Activated naive CD8-positive, alpha-beta T cell treated with anti-CD3 and anti-CD28 coated beads for 36 hours (primary cell): ENCODE measurements around the gene HES4. TPM values are rescaled to one million over a fixed set of nuclear protein-coding genes. Genes with fewer than 3 reads are reported as not detected.
"Not testable (repeated sequence)": the region's sequence is repeated elsewhere in the genome, so short reads cannot be mapped to it uniquely, and the experiment has no call there.

Experiments used
- DNase-seq: peaks from one replicate; pipeline ENCODE4 v3.0.0; 2021
- H3K27ac Mint-ChIP-seq: one replicate; pipeline ENCODE4 v1.8.0; 2022; ENCODE audit warnings: mild to moderate bottlenecking, moderate library complexity, mixed read lengths
- H3K27me3 Mint-ChIP-seq: one replicate; pipeline ENCODE4 v1.8.0; 2022; ENCODE audit warnings: mild to moderate bottlenecking, mixed read lengths
- H3K36me3 Mint-ChIP-seq: one replicate; pipeline ENCODE4 v1.8.0; 2021; ENCODE audit warnings: mild to moderate bottlenecking, mixed read lengths
- H3K4me1 Mint-ChIP-seq: one replicate; pipeline ENCODE4 v1.8.0; 2021; ENCODE audit warnings: mixed read lengths
- H3K4me3 Mint-ChIP-seq: one replicate; pipeline ENCODE4 v1.8.0; 2022; ENCODE audit warnings: mild to moderate bottlenecking, moderate library complexity, mixed read lengths
- H3K9me3 Mint-ChIP-seq: one replicate; pipeline ENCODE4 v1.8.0; 2022; ENCODE audit warnings: mixed read lengths
- total RNA-seq, 2 experiments: library from RNA; stranded (reverse); gene quantifications; one replicate each; pipeline ENCODE4 v1.2.3, GENCODE V29; 2021

HES4 gene
- total RNA-seq, 2 experiments from 2014 or later: 0.93 to 1.1 TPM

DNA sequence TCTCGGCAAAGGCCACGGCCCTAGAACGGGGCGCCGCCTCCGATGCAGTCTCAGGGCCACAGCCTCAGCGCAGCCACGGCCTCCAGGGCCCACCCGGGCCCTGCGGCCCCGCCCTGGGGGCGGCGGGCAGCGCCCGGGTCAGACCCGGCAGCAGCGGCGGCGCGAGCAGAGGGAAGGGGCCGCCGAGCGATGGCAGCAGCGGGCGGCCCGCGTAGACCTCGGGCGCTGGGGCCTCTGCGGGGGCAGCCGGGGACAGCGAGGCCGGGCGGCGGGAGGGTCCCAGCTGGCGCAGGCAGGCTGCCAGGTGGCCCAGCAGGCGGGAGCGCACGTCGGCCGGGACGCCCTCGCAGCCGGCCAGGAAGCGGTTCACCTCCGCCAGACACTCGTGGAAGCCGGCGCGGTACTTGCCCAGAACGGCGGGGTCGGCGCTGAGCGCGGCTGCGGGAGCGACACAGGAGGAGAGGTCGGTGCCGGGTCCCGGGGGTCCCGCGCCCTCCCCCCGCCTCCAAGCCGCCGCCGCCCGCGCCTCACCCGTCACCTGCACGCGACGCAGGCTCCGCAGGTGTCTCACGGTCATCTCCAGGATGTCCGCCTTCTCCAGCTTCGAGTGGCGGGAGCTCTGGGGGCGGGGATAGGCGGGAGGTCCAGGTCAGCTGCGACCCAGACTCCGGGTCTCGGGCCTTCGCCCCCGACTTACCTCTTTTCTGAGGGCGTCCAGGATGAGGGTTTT lies 737 bp downstream of the HES4 start:
- Mint-ChIP-seq H3K36me3 (no peaks in the 10 kb centered on the region), H3K4me3 (no peak overlapping the region), H3K27ac (no peak overlapping the region), H3K9me3 (no peaks in the 10 kb centered on the region), H3K27me3 (peaks cover 61% of the 10 kb centered on the region), H3K4me1 (peaks cover 5% of the 10 kb centered on the region)
- DNase-seq: no peak

- H3K27ac Mint-ChIP-seq: no peak overlapping the region
- no peak overlapping the region for H3K4me3 Mint-ChIP-seq
- peaks cover 5% of the 10 kb centered on the region for H3K4me1 Mint-ChIP-seq
- DNase-seq: no peak
- H3K36me3 Mint-ChIP-seq: no peaks in the 10 kb centered on the region
- H3K9me3 Mint-ChIP-seq: no peaks in the 10 kb centered on the region
- peaks cover 56% of the 10 kb centered on the region for H3K27me3 Mint-ChIP-seq
Measured at GRCh38 chr1:998745-998994, 1.2 kb downstream of the HES4 start.

- H3K9me3 Mint-ChIP-seq: no peaks in the 10 kb centered on the region
- DNase-seq: no peak
- peaks cover 5% of the 10 kb centered on the region for H3K4me1 Mint-ChIP-seq
- H3K36me3 Mint-ChIP-seq: no peaks in the 10 kb centered on the region
- no peak overlapping the region for H3K4me3 Mint-ChIP-seq
- no peak overlapping the region for H3K27ac Mint-ChIP-seq
- H3K27me3 Mint-ChIP-seq: peaks cover 52% of the 10 kb centered on the region
Measured at GRCh38 chr1:997993-998744, 1.7 kb downstream of the HES4 start.

DNA sequence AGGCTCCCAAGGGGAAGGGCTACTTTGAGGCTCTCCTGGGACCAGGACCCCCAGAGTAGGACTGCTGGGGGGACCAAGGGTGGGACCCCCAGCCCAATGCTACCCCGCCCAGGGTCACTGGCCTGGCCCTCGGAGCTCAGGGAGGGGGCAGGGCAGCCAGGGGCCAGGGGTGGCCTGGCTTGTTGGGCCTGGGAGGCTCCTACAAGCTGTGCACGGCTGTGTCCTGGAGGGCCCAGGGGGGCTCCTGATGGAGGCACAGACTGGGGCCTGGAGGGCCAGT lies 2.2 kb downstream of the HES4 start:
- Mint-ChIP-seq H3K36me3 (no peaks in the 10 kb centered on the region), H3K27ac (no peak overlapping the region), H3K4me1 (peaks cover 6% of the 10 kb centered on the region), H3K4me3 (no peak overlapping the region), H3K9me3 (peaks cover 1% of the 10 kb centered on the region), H3K27me3 (peaks cover 46% of the 10 kb centered on the region)
- no peak for DNase-seq

DNA sequence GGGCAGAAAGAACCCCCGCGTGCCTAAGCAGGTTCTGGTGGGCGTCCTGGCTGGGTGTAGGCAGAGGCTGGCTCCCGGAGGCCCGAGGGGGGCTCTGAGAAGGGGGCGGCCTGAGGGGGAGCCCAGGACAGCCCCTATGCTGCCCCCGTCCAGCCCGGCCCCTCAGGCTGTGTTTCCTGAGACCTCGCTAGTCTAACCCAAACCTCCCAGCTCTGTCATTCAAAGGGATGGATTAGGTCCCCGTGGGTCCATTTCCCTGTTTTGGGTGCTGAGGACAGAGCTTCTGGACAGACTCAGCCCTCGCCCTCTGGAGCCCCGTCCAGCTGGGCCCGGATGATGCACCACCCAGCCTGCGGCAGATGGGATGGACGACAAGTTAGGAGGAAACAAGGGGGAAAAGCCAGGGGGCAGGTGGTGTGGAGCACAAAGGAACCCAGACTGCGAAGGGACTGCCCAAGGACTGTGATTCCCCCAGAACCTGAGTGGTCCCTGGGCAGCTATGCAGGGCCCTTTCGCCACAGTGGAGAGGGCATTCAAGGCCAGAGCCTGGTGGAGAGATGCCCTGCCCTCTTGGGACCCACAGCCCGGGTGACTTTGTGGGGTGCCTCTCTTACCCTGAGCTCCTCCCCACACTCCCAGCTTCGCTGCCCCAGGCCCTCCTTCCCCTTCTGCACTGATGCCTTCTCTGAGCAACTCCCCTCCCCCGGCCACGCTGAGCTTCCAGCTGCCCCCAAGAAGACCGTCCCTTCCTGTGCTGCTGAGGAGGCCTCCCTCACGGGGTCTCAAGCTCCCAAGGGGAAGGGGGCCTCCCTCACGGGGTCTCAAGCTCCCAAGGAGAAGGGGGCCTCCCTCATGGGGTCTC lies 2.8 kb downstream of the HES4 start:
- H3K4me3 Mint-ChIP-seq: no peak overlapping the region
- H3K4me1 Mint-ChIP-seq: peaks cover 9% of the 10 kb centered on the region

DNA sequence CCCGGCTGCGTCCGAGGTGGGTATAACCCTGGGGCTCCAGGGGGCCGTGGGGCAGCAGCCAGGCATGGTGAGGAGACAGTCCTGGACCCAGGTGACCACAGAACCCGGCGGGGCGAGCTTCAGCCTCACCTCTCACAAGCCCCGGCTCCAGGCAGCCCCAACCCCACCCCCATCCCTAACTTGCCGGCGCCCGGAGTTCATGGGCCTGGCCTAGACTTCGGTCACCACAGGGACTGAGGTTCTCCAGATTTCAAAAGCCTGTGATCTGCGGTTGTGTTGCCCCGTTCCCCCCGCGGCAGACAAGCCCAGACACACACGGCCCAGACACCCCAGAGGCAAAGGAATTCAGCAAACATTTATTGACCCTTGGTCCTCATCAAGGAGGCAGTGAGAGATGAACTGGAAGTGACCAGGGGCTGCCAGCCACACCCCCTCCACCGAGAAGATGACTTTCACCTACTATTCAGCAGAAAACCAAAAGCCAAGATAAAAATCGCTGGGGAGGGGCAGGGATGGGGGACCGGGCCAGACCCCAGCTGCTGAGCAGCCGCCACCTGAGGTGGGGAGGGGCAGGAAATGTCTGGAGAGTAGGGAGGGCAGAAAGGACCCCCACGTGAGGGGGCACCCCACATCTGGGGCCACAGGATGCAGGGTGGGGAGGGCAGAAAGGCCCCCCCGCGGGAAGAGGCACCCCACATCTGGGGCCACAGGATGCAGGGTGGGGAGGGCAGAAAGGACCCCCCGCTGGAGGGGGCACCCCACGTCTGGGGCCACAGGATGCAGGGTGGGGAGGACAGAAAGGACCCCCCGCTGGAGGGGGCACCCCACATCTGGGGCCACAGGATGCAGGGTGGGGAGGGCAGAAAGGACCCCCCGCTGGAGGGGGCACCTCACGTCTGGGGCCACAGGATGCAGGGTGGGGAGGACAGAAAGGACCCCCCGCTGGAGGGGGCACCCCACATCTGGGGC lies 3.9 kb downstream of the HES4 start:
- peaks cover 4% of the 10 kb centered on the region for H3K9me3 Mint-ChIP-seq
- H3K4me3 Mint-ChIP-seq: no peak overlapping the region
- DNase-seq: no peak
- peaks cover 14% of the 10 kb centered on the region for H3K4me1 Mint-ChIP-seq
- no peaks in the 10 kb centered on the region for H3K36me3 Mint-ChIP-seq
- no peak overlapping the region for H3K27ac Mint-ChIP-seq
- H3K27me3 Mint-ChIP-seq: peaks cover 34% of the 10 kb centered on the region

More for the DNA sequence above, 2.8 kb downstream of the HES4 start:
- Mint-ChIP-seq H3K9me3 (peaks cover 4% of the 10 kb centered on the region), H3K27me3 (peaks cover 41% of the 10 kb centered on the region), H3K36me3 (no peaks in the 10 kb centered on the region), H3K27ac (no peak overlapping the region)
- DNase-seq: no peak

GRCh38 chr1:994546-994945 lies 5.4 kb downstream of the HES4 start:
- H3K4me1 Mint-ChIP-seq: peaks cover 13% of the 10 kb centered on the region
- not testable (repeated sequence) for DNase-seq, H3K36me3 Mint-ChIP-seq, H3K9me3 Mint-ChIP-seq, H3K27ac Mint-ChIP-seq, H3K4me3 Mint-ChIP-seq
- peaks cover 37% of the 10 kb centered on the region for H3K27me3 Mint-ChIP-seq

- DNase-seq: no peak
- Mint-ChIP-seq H3K4me1 (peaks cover 13% of the 10 kb centered on the region), H3K9me3 (peaks cover 4% of the 10 kb centered on the region), H3K4me3 (no peak overlapping the region), H3K27ac (no peak overlapping the region), H3K27me3 (peaks cover 43% of the 10 kb centered on the region), H3K36me3 (no peaks in the 10 kb centered on the region)
Measured at GRCh38 chr1:993379-993995, 6.4 kb downstream of the HES4 start.

DNA sequence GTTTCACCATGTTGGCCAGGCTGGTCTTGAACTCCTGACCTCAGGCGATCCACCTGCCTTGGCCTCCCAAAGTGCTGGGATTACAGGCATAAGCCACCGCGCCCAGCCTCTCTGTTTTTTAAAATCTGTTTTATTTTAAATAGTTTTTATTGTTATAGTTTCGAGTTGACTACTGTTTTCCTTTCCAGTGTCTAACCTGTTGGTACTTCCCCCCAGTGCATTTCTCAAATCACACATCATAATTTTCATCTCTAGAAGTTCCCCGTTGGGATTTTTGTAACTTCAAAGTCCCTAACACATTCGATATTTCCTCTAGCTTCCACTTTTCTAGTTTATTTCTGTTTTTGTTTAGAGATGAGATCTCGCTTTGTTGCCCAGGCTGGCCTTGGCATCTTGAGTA lies 7.5 kb downstream of the HES4 start:
- no peak for DNase-seq
- Mint-ChIP-seq H3K9me3 (peaks cover 4% of the 10 kb centered on the region), H3K4me3 (peak overlapping the region; percentile 6), H3K36me3 (no peaks in the 10 kb centered on the region), H3K27ac (no peak overlapping the region), H3K4me1 (peaks cover 13% of the 10 kb centered on the region), H3K27me3 (peaks cover 47% of the 10 kb centered on the region)

DNA sequence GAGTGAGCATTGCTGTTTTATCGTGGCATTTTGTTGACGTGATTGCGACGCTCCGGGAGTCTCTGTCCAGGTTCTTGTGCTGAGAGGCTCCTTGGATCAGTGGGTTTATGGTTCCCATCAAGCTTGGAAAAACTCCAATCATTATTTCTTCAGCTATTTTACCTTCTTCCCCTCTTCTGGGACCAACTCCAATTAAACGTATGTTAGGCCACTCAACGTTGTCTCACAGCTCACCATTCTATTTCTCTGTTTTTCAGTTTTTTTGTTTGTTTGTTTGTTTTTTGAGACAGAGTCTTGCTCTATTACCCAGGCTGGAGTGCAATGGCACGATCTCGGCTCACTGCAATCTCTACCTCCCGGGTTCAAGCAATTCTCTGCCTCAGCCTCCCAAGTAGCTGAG lies 8.0 kb downstream of the HES4 start:
- no peak for DNase-seq
- H3K9me3 Mint-ChIP-seq: peaks cover 4% of the 10 kb centered on the region
- H3K4me1 Mint-ChIP-seq: peaks cover 12% of the 10 kb centered on the region
- H3K27me3 Mint-ChIP-seq: peaks cover 45% of the 10 kb centered on the region
- H3K4me3 Mint-ChIP-seq: peak overlapping the region; percentile 6
- no peak overlapping the region for H3K27ac Mint-ChIP-seq
- H3K36me3 Mint-ChIP-seq: no peaks in the 10 kb centered on the region

DNA sequence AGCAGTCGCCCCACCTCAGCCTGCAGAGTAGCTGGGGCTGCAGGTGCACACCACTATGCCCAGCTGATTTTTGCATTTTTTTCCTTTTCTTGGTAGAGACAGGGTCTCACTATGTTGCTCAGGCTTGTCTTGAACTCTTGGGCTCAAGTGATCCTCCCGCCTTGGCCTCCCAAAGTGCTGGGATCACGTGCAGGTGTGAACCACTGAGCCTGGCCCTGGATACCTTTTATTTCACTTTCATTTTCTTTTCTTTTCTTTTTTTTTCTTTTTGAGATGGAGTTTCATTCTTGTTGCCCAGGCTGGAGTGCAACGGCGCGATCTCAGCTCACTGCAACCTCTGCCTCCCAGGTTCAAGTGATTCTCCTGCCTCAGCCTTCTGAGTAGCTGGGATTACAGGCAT lies 8.6 kb downstream of the HES4 start:
- Mint-ChIP-seq H3K27me3 (peaks cover 45% of the 10 kb centered on the region), H3K4me1 (peaks cover 11% of the 10 kb centered on the region)
- not testable (repeated sequence) for H3K4me3 Mint-ChIP-seq, DNase-seq, H3K36me3 Mint-ChIP-seq, H3K9me3 Mint-ChIP-seq, H3K27ac Mint-ChIP-seq

DNA sequence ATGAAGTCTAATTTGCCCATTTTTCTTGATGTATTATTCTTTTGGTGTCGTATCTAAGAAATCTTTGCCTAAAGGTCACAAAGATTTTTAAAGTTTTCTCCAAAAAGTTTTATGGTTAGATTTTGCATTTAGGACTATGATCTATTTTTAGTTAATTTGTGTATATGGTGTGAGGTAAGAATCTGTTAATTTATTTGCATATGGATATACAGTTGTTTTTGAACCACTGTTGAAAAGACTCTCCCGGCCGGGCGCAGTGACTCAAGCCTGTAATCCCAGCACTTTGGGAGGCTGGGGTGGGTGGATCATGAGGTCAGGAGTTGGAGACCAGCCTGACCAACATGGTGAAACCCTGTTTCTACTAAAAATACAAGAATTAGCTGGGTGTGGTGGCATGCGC lies 11.8 kb downstream of the HES4 start:
- H3K4me3 Mint-ChIP-seq, H3K9me3 Mint-ChIP-seq, H3K4me1 Mint-ChIP-seq, DNase-seq, H3K36me3 Mint-ChIP-seq, H3K27ac Mint-ChIP-seq: not testable (repeated sequence)
- peaks cover 49% of the 10 kb centered on the region for H3K27me3 Mint-ChIP-seq

GRCh38 chr1:985126-985525 lies 14.8 kb downstream of the HES4 start:
- Mint-ChIP-seq H3K4me1 (no peaks in the 10 kb centered on the region), H3K36me3 (no peaks in the 10 kb centered on the region), H3K9me3 (no peaks in the 10 kb centered on the region), H3K4me3 (no peak overlapping the region), H3K27me3 (peaks cover 50% of the 10 kb centered on the region), H3K27ac (no peak overlapping the region)
- DNase-seq: no peak

DNA sequence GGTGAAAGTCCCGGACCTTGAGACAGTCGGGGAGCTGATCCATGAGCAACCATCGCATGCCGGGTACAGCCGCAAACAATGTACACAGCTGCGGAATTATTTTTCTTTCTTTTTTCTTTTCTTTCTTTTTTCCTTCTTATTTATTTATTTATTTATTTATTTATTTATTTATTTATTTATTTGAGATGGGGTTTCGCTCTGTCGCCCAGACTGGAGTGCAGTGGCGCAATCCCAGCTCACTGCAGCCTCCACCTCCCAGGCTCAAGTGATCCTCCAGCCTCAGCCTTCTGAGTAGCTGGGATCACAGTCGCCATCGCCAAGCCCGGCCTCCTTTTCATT lies 15.5 kb downstream of the HES4 start:
- no peaks in the 10 kb centered on the region for H3K9me3 Mint-ChIP-seq
- no peak for DNase-seq
- no peaks in the 10 kb centered on the region for H3K36me3 Mint-ChIP-seq
- H3K4me1 Mint-ChIP-seq: no peaks in the 10 kb centered on the region
- no peak overlapping the region for H3K4me3 Mint-ChIP-seq
- no peak overlapping the region for H3K27ac Mint-ChIP-seq
- H3K27me3 Mint-ChIP-seq: peaks cover 43% of the 10 kb centered on the region
